Activated naive CD4-positive, alpha-beta T cell treated with Interleukin-2 at 50 U/mL for 16 hours (primary cell): ENCODE measurements around the gene PLEKHA3.
"Not testable (repeated sequence)": the region's sequence is repeated elsewhere in the genome, so short reads cannot be mapped to it uniquely, and the experiment has no call there.

Experiments
- DNase-seq: peaks from one replicate; pipeline ENCODE4 v3.0.0-alpha.2; 2020

PLEKHA3 gene

DNA sequence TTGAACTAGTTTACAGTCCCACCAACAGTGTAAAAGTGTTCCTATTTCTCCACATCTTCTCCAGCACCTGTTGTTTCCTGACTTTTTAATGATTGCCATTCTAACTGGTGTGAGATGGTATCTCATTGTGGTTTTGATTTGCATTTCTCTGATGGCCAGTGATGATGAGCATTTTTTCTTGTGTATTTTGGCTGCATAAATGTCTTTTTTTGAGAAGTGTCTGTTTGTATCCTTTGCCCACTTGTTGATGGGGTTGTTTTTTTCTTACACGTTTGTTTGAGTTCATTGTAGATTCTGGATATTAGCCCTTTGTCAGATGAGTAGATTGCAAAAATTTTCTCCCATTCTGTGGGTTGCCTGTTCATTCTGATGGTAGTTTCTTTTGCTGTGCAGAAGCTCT lies 45.2 kb downstream of the PLEKHA3 start:
- DNase-seq = not testable (repeated sequence)

DNA sequence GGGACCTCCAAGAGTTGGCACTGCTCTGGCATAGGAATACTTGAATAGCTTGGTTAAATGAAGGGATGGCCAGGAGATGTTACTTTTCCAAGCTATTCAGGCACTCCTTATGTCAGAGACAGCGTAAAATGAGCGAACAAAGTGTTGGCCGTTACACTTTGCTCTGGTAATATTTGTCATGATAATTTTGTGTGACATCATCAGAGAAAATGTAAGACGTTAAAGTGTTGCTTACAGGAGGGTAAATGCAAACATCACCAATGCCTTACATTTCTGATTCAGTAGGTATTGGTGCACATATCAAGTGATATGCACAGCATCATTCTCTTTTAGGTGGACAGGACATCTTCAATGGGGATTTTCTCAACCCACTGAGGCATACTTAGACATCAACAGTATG lies 46.0 kb downstream of the PLEKHA3 start:
- DNase-seq = no peak

DNA sequence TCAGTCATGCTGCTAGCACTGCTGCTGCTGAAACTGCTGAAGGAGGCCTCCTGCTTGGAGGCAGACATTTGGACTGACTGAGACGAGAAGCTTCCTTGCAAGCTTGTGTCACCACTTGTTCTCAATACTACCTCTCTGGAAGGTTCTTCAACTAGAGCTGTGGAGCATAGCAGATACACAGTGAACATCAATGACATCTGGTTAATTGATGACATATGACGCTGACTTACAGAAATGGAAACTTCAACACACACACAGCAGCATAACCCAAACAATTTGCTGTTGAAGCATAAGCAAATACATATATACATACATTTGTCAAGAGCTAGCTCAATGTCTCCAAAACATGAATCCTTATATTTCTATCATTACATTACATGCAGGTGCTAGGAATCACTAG lies 47.3 kb downstream of the PLEKHA3 start:
- no peak for DNase-seq

DNA sequence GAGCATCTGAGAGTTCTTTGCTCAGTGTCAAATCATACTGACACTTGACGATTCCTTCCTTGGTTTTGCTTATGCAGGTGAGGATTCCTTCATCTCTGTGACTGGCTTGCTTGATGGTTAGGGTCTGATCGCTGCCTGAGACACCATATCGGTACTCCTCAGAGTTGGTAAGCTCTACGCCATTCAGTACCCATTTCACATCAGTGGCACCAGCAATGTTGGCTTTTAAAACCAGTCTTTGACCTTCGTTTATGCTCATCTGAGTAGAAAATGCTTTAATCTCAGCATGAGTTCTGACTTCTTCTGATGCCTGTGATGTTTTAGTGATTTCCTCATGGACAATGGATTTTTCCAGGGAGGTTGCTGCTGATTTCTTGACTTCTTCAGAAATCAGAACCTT lies 48.4 kb downstream of the PLEKHA3 start:
- no peak for DNase-seq

DNA sequence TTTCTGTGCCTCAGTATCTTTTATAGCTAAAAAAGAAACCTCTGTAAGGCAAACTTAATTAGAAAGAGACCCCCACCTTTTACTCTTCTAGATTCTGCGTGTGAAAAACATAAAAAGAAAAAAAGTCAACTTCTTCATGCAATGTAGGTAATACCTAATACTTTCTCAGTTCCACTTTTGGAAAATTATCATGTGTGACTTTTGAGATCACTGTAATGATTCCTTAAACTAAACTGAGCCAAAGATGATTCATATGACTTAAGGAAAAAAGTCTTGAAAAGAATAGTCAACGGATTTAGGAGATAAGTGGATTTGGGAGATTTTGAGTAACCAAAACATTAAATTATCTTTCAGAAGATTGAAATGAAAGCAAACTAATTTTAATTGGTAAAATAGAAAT lies 48.9 kb downstream of the PLEKHA3 start:
- DNase-seq = no peak

DNA sequence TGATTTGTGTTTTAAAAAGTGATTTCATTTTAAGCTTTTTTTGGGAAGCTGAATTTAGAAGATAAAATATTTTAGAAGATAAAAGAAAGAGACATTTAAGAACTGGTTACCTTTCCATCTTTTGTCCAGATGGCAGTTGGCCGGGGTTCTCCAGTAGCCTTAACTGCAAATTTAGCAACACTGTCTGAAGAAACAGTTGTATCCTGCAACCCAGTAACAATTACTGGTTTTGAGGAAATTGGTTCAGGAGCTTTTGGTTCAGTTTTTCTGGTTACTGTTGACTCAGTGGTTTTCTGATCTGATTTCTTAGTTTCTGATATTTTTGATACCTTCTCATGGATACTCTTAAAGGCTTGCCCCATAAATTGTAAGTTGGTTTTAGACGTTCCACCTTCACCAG lies 49.9 kb downstream of the PLEKHA3 start:
- DNase-seq = no peak

DNA sequence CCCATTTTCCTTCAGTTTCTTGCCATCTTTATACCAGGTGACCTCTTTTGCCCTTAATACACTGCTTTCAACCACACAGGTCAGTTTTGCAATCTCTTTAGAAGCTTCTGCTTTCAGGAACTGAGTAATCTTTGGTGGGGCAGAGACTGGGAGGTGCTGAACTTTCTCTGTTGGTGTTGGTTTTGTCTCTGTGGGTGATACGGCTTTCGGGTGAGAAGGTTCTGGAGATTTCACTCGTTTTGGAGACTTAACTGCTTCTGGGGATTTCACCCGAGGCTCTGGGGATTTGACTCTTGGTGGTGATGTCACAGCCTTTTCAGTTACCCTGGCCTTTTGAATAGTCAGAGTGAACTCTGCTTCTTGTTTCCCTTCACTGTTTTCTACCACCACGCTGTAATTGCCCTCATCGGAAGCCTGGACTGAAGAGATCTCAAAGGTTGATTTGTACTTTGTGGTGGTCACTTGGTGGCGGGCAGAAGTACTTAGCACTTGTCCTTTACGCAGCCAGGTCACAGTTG lies 50.4 kb downstream of the PLEKHA3 start:
- peak; percentile 41 for DNase-seq

DNA sequence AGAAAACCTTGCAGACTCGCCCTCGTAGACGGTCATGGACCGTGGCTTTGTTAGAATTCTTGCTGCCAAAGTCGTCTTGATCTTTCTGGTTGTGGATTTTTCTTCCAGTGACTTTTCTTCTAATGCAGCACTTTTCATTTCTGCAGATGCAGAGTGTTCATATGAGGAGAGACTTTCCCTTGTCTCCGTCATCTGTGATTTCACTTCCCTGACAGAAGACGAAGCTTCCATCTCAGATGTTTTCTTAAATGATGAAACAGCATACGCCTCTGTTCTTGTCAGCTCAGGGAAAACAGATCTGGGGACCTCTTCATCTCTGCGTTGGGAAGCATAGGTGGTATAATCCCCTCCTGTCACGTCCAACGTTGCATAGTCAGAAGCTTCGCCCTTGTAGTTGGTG lies 50.9 kb downstream of the PLEKHA3 start:
- DNase-seq = no peak

DNA sequence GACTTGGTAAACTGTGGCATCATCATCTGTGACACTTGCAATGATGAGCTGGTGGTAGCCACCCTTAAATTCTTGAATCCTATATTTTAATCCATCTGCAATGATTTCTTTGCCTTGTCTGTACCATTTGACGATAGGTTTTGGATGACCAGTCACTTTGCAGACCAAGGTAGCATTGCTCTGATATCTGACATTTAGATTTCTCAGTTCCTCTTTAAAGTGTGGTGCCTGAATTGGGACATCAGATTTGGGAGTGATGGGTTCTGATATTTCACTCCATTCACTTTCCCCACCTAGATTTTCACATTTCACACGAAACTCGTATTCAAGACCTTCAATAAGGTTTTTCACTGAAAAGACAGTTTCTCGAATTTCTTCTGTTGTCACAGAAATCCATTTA lies 55.8 kb downstream of the PLEKHA3 start:
- DNase-seq = no peak

DNA sequence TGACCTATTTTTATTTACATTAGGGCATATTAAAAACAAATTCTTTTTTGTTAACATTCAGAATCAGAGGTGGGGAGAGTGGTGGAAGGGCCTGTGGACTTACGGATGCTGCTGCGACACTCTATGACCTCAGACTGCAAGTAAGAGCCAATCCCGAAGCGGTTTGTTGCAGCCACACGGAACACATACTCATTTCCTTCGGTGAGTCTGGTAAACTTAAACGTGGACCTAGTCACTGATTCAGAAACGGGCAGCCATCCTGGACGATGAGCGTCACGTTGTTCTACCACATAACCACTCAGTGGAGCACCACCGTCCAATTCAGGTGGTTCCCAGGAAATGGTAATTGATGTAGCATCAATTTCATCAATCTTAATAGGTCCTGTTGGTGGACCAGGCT lies 61.9 kb downstream of the PLEKHA3 start:
- DNase-seq = no peak

DNA sequence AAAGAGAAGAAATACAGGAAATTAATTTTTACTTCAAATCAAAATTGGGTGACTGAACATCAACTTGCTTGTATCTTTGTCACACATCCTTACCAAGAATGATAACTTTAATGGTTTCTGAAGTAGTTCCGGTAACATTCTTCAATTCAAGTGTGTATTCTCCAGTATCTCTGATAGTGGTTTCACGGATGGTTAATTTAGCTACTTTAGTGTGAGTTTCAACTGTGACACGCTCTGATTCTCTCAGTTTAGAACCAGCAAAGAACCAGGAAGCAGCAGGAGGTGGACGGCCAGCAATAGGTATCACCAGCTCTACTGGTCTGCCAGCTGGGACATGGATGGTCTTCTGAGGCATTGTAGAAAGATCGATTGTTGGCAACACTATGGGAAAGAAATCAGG lies 62.3 kb downstream of the PLEKHA3 start:
- DNase-seq = no peak

DNA sequence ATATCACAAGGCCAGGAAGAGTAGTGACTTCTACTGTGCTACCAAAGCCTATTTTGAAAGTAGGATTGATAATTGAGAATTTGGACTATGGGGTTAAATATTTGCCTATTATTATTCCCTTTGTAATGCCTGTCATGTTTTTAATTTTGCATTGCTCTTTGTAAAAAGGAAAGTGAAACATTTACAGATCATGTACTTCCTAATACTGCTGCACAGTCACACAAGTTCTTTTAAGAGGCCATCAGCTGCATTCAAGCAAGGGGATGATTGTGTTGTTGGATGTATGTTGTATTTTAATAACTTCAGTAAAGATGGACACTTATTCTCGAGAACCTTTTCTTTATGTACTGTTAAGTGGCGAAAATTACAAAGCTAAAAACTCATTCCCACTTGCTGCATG lies 70.1 kb downstream of the PLEKHA3 start:
- no peak for DNase-seq

DNA sequence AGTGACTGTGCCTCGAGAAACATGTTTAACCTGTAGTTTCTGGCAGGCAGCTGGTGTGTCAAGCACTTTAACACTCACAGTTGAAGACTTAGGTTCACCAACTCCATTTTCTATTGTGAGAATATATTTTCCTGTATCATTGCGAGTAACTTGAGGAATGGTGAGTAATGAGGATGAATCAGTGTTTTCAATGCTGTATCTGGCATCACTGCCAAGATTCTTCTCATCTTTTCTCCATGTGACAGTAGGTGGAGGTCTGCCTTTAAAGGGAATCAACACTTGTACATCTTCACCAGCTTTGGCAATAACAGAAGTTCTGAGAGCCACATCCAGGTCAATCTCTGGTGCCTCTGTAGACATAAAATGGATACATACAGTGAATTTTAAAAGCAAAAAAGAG lies 72.8 kb downstream of the PLEKHA3 start:
- DNase-seq = no peak
